HepG2 (cell line): ENCODE results near the gene USP20. TPM values are rescaled to one million over a fixed set of nuclear protein-coding genes. Genes with fewer than 3 reads are reported as not detected.

Source experiments
- ATAC-seq: fragments of 200-7000 bp; cut with Tn5 transposase; 3 replicates; pipeline ENCODE4 v1.9.1; 2020; ENCODE audit warnings: mild to moderate bottlenecking, moderate library complexity
- BruUV-seq: library from RNA; stranded (reverse); fragments of 400-500 nt; replicated peaks from 2 replicates; lab custom pipeline; 2021; lab: Mats Ljungman, UMichigan
- CTCF ChIA-PET: fragments of 300-600 bp; formaldehyde crosslinking; extraction: SDS; loops from one replicate; lab custom pipeline; 2021; ENCODE audit warnings: low total read pairs, inconsistent platforms, low intra/inter-chr PET ratio; lab: Yijun Ruan, JAX
- POLR2A ChIA-PET: fragments of 350-600 bp; sonication (Branson Sonifier 250); formaldehyde crosslinking; loops from one replicate; lab custom pipeline; 2020; ENCODE audit warnings: antibody characterized with exemption, inconsistent platforms; lab: Yijun Ruan, JAX
- DNase-seq: peaks from one replicate; pipeline ENCODE4 v3.0.0-alpha.2; 2015; ENCODE audit warnings: low spot score
- FAIRE-seq: peaks from 3 replicates; lab custom pipeline; 2011; peaks lifted over from hg19 to GRCh38; lab: Jason Lieb, UNC
- H2AFZ ChIP-seq: one replicate; pipeline ENCODE4 v1.6.1; 2011; ENCODE audit warnings: low read length, inconsistent platforms
- H3K27ac ChIP-seq: fragments of 300-600 bp; 3 replicates; pipeline ENCODE4 v1.8.0; 2011; ENCODE audit warnings: mixed run types, mild to moderate bottlenecking, mixed read lengths, low read length, inconsistent platforms; ENCODE audit not compliant: insufficient read depth; ENCODE audit errors: extremely low read length
- H3K27me3 ChIP-seq, 2 experiments: fragments of 200-600 bp in 1 of 2; 2 replicates in 1 of 2; 3 replicates in 1 of 2; pipeline versions ENCODE4 v1.6.0 to v1.8.0; 2011; ENCODE audit warnings: low read length in 2 of 2, mild to moderate bottlenecking in 2 of 2, moderate library complexity in 2 of 2, inconsistent platforms in 1 of 2; ENCODE audit not compliant: insufficient read depth in 2 of 2, control insufficient read depth in 1 of 2
- H3K36me3 ChIP-seq, 2 experiments: fragments of 200-600 bp in 1 of 2; replicated peaks in 1 of 2; 2 replicates in 1 of 2; 3 replicates in 1 of 2; pipeline versions ENCODE4 v1.5.1 to v1.8.0; 2011; ENCODE audit warnings: low read length in 2 of 2, inconsistent platforms in 1 of 2; ENCODE audit not compliant: insufficient read depth in 2 of 2, control insufficient read depth in 1 of 2
- H3K4me1 ChIP-seq: 2 replicates; pipeline ENCODE4 v1.5.1; 2012; ENCODE audit warnings: low read length, inconsistent platforms; ENCODE audit not compliant: insufficient read depth
- H3K4me2 ChIP-seq: 2 replicates; pipeline ENCODE4 v1.6.0; 2011; ENCODE audit warnings: low read depth, low read length, inconsistent platforms
- H3K4me3 ChIP-seq, 3 experiments: fragments of 200-600 bp in 1 of 3; sonication (generic), shearing (Covaris generic) in 1 of 3; replicated peaks in 1 of 3; 2 replicates each; pipeline ENCODE4 v1.5.1; 2011 to 2016; ENCODE audit warnings: low read length in 3 of 3, inconsistent platforms in 2 of 3, low read depth in 2 of 3, mild to moderate bottlenecking in 2 of 3, control low read depth in 1 of 3, mixed read lengths in 1 of 3; ENCODE audit not compliant: insufficient read depth in 1 of 3
- H3K79me2 ChIP-seq: one replicate; pipeline ENCODE4 v1.6.1; 2011; ENCODE audit warnings: low read length, inconsistent platforms; ENCODE audit not compliant: insufficient read depth
- H3K9ac ChIP-seq: 2 replicates; pipeline ENCODE4 v1.6.0; 2011; ENCODE audit warnings: mild to moderate bottlenecking, low read depth, low read length, inconsistent platforms; ENCODE audit not compliant: insufficient read depth
- H3K9me3 ChIP-seq: 2 replicates; pipeline ENCODE4 v1.5.1; 2012; ENCODE audit warnings: mild to moderate bottlenecking, low read length
- H4K20me1 ChIP-seq: 2 replicates; pipeline ENCODE4 v1.6.0; 2011; ENCODE audit warnings: inconsistent platforms, mild to moderate bottlenecking, low read length, moderate library complexity; ENCODE audit not compliant: insufficient read depth
- GLI4 ChIP-seq: sonication (generic); formaldehyde crosslinking; IDR thresholded peaks from 2 replicates; pipeline ENCODE4 v1.5.1; 2020; ENCODE audit warnings: missing genetic modification reagents, mild to moderate bottlenecking, moderate library complexity, borderline replicate concordance
- HOXA7 ChIP-seq: sonication (generic); formaldehyde crosslinking; IDR thresholded peaks from 2 replicates; pipeline ENCODE4 v1.8.1; 2022; ENCODE audit warnings: mild to moderate bottlenecking, missing genetic modification reagents, moderate library complexity
- NR2F1 ChIP-seq, 2 experiments: fragments of 450-650 bp in 1 of 2; formaldehyde crosslinking in 1 of 2; IDR thresholded peaks; 2 replicates each; pipeline versions ENCODE4 v1.5.0 to v1.6.1; 2016 to 2020; ENCODE audit warnings: mild to moderate bottlenecking in 1 of 2, missing compliant biosample characterization in 1 of 2, missing genetic modification reagents in 1 of 2, moderate library complexity in 1 of 2
- ZNF101 ChIP-seq: sonication (generic); formaldehyde crosslinking; IDR thresholded peaks from 2 replicates; pipeline ENCODE4 v1.4.0; 2020; ENCODE audit warnings: mild to moderate bottlenecking, low read depth, missing genetic modification reagents, borderline replicate concordance
- ZNF326 ChIP-seq: sonication (generic); formaldehyde crosslinking; IDR thresholded peaks from 2 replicates; pipeline ENCODE4 v1.4.0; 2020; ENCODE audit warnings: missing genetic modification reagents, borderline replicate concordance
- ZNF605 ChIP-seq: sonication (generic); formaldehyde crosslinking; IDR thresholded peaks from 2 replicates; pipeline ENCODE4 v1.8.0; 2022; ENCODE audit warnings: mild to moderate bottlenecking, missing genetic modification reagents
- ZNF772 ChIP-seq: sonication (generic); formaldehyde crosslinking; IDR thresholded peaks from 2 replicates; pipeline ENCODE4 v1.5.0; 2020; ENCODE audit warnings: mild to moderate bottlenecking, missing genetic modification reagents
- WGBS: methylation state at CpG from one replicate; pipeline ENCODE4 v1.1.6; 2017; ENCODE audit warnings: low lambda C conversion rate; 5-methylcytosine and 5-hydroxymethylcytosine counted together
- in situ Hi-C: cut with HindIII; loops from 2 replicates; pipeline ENCODE4 v1.10.0; 2017; ENCODE audit warnings: low pct_unique_long_range_greater_than_20kb; ENCODE audit not compliant: extremely low pct_ligation_motif_present
- intact Hi-C: fragments of 100-400 bp; cut with micrococcal nuclease; formaldehyde crosslinking; loops from one replicate; pipeline ENCODE4 v1.10.0; 2022; ENCODE audit not compliant: unreplicated experiment
- polyA plus RNA-seq, 8 experiments: library from polyadenylated mRNA; depleted of rRNA in 3 of 8; stranded (reverse) in 7 of 8; unstranded in 1 of 8; fragments of >200 nt; fragmentation: Illumina TruSeq in 4 of 8; extraction: Trizol in 4 of 8; gene quantifications; 2 replicates each; pipeline versions ENCODE4 v1.2.1 to v1.2.3, GENCODE V29; 2011 to 2016; ENCODE audit warnings: low read depth in 4 of 8, missing spikeins in 1 of 8, mixed read lengths in 1 of 8; ENCODE audit not compliant: insufficient read depth in 1 of 8
- total RNA-seq, 5 experiments: library from RNA; depleted of rRNA; stranded (reverse); fragments of >200 nt; fragmentation: Illumina TruSeq; extraction: Trizol; gene quantifications; 2 replicates each; pipeline ENCODE4 v1.2.3, GENCODE V29; 2016; ENCODE audit warnings: low read depth in 1 of 5
- TF ChIP-seq, protein P1 (sequence below): IDR thresholded peaks from 2 replicates; pipeline ENCODE4 v1.6.1; 2016; ENCODE audit warnings: low read depth, borderline replicate concordance
- TF ChIP-seq, protein P2 (sequence below): sonication (generic); formaldehyde crosslinking; IDR thresholded peaks from 2 replicates; pipeline ENCODE4 v1.5.1; 2020; ENCODE audit warnings: mild to moderate bottlenecking, missing genetic modification reagents, borderline replicate concordance
- TF ChIP-seq, protein P3 (sequence below): sonication (generic); formaldehyde crosslinking; IDR thresholded peaks from 2 replicates; pipeline ENCODE4 v1.8.1; 2022; ENCODE audit warnings: mild to moderate bottlenecking, missing genetic modification reagents
- TF ChIP-seq, protein P4 (sequence below): IDR thresholded peaks from 2 replicates; pipeline ENCODE4 v1.6.1; 2012; ENCODE audit warnings: low read depth, low read length, improper control_type of control experiment
- TF ChIP-seq, protein P5 (sequence below): sonication (generic); formaldehyde crosslinking; IDR thresholded peaks from 2 replicates; pipeline ENCODE4 v1.4.0; 2020; ENCODE audit warnings: missing genetic modification reagents; ENCODE audit errors: not compliant biosample characterization

USP20 gene
- total and polyA plus RNA-seq, 2 of the 13 experiments (the other 11 are each of a cell fraction or from before 2014, with no cell fraction given) = 4.4 to 5.9 TPM

DNA sequence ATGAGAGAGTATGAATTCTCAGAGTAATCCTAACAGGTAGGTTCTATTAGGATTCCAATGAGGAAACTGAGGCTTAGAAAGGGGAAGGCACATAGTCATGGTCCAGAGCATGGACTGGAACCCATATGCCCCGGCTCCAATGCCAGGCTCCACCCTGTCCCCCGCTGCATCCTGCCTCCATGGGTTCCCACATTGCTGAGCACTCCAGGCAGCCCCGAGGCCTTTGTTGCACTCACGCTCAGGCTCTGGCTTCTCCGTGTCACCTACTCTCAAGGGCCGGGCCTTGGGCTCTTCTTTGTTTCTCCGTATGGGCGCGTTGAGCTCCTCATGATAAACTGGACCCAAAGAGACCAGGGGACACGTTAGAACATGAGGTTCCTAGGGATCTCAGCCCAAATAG, 6.3 kb upstream of the USP20 start (continued):
- TF ChIP-seq, protein P1, sequence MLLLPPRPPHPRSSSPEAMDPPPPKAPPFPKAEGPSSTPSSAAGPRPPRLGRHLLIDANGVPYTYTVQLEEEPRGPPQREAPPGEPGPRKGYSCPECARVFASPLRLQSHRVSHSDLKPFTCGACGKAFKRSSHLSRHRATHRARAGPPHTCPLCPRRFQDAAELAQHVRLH (CRISPR knock-in tag) = no peak
- no peak for TF ChIP-seq ZNF772
- TF ChIP-seq, protein P2, sequence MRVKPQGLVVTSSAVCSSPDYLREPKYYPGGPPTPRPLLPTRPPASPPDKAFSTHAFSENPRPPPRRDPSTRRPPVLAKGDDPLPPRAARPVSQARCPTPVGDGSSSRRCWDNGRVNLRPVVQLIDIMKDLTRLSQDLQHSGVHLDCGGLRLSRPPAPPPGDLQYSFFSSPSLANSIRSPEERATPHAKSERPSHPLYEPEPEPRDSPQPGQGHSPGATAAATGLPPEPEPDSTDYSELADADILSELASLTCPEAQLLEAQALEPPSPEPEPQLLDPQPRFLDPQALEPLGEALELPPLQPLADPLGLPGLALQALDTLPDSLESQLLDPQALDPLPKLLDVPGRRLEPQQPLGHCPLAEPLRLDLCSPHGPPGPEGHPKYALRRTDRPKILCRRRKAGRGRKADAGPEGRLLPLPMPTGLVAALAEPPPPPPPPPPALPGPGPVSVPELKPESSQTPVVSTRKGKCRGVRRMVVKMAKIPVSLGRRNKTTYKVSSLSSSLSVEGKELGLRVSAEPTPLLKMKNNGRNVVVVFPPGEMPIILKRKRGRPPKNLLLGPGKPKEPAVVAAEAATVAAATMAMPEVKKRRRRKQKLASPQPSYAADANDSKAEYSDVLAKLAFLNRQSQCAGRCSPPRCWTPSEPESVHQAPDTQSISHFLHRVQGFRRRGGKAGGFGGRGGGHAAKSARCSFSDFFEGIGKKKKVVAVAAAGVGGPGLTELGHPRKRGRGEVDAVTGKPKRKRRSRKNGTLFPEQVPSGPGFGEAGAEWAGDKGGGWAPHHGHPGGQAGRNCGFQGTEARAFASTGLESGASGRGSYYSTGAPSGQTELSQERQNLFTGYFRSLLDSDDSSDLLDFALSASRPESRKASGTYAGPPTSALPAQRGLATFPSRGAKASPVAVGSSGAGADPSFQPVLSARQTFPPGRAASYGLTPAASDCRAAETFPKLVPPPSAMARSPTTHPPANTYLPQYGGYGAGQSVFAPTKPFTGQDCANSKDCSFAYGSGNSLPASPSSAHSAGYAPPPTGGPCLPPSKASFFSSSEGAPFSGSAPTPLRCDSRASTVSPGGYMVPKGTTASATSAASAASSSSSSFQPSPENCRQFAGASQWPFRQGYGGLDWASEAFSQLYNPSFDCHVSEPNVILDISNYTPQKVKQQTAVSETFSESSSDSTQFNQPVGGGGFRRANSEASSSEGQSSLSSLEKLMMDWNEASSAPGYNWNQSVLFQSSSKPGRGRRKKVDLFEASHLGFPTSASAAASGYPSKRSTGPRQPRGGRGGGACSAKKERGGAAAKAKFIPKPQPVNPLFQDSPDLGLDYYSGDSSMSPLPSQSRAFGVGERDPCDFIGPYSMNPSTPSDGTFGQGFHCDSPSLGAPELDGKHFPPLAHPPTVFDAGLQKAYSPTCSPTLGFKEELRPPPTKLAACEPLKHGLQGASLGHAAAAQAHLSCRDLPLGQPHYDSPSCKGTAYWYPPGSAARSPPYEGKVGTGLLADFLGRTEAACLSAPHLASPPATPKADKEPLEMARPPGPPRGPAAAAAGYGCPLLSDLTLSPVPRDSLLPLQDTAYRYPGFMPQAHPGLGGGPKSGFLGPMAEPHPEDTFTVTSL = no peak
- no peak for TF ChIP-seq HOXA7
- TF ChIP-seq, protein P3, sequence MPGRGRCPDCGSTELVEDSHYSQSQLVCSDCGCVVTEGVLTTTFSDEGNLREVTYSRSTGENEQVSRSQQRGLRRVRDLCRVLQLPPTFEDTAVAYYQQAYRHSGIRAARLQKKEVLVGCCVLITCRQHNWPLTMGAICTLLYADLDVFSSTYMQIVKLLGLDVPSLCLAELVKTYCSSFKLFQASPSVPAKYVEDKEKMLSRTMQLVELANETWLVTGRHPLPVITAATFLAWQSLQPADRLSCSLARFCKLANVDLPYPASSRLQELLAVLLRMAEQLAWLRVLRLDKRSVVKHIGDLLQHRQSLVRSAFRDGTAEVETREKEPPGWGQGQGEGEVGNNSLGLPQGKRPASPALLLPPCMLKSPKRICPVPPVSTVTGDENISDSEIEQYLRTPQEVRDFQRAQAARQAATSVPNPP (CRISPR knock-in tag) = no peak
- TF ChIP-seq, all 625 proteins: peak for 0

DNA sequence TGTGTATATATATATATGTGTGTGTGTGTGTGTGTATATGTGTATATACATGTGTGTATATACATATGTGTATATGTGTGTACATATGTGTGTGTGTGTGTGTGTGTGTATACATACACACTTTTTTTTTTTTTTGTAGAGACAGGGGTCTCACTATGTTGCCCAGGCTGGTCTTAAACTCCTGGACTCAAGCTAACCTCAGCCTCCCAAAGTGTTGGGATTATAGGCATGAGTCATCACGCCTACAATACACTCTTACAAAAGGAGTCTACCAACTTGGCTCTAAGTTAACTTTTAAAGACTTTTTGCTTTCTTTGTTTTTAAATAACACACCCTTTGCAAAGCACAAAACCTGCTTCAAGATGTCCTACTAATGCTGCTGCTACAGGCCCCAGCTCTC, 2.3 kb upstream of the USP20 start:
- DNase-seq = no peak
- Histone ChIP-seq H2AFZ (no peak overlapping the region), H4K20me1 (no peaks in the 10 kb centered on the region), H3K9me3 (no peaks in the 10 kb centered on the region), H3K4me3 (no peak overlapping the region), H3K4me2 (no peak overlapping the region), H3K9ac (no peak overlapping the region), H3K36me3 (peaks cover 6 to 25% of the 10 kb centered on the region in 2 experiments; a peak in 4 of 5 replicates), H3K27me3 (no peaks in the 10 kb centered on the region; a peak in 1 of 5 replicates), H3K4me1 (peaks cover 19% of the 10 kb centered on the region), H3K79me2 (peaks cover 9% of the 10 kb centered on the region), H3K27ac (no peak overlapping the region)
- FAIRE-seq = no peak
- POLR2A ChIA-PET = no interaction called here
- WGBS = 88% methylated on average over 1 of the region's 1 CpG
- ATAC-seq = no peak
- in situ Hi-C loops = no loop called here
- no TSS peak for BruUV-seq
- intact Hi-C loops = no loop called here
- CTCF ChIA-PET = no interaction called here
- TF ChIP-seq ZNF605 (no peak), ZNF101 (CRISPR knock-in tag) (no peak), ZNF326 (CRISPR knock-in tag) (no peak), NR2F1 (CRISPR knock-in tag; IDR thresholded peaks at IDR 0.05) (no peak), GLI4 (CRISPR knock-in tag) (no peak)
- TF ChIP-seq, protein P4, sequence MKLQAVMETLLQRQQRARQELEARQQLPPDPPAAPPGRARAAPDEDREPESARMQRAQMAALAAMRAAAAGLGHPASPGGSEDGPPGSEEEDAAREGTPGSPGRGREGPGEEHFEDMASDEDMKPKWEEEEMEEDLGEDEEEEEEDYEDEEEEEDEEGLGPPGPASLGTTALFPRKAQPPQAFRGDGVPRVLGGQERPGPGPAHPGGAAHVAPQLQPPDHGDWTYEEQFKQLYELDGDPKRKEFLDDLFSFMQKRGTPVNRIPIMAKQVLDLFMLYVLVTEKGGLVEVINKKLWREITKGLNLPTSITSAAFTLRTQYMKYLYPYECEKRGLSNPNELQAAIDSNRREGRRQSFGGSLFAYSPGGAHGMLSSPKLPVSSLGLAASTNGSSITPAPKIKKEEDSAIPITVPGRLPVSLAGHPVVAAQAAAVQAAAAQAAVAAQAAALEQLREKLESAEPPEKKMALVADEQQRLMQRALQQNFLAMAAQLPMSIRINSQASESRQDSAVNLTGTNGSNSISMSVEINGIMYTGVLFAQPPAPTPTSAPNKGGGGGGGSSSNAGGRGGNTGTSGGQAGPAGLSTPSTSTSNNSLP = no peak
- TF ChIP-seq, protein P5, sequence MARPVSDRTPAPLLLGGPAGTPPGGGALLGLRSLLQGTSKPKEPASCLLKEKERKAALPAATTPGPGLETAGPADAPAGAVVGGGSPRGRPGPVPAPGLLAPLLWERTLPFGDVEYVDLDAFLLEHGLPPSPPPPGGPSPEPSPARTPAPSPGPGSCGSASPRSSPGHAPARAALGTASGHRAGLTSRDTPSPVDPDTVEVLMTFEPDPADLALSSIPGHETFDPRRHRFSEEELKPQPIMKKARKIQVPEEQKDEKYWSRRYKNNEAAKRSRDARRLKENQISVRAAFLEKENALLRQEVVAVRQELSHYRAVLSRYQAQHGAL (CRISPR knock-in tag) = no peak
